ENCODE measurements around the gene CA12.

GRCh38 chr15:63299943-63300575 is 81.6 kb downstream of the CA12 start:
- TF ChIP-seq, protein P1, sequence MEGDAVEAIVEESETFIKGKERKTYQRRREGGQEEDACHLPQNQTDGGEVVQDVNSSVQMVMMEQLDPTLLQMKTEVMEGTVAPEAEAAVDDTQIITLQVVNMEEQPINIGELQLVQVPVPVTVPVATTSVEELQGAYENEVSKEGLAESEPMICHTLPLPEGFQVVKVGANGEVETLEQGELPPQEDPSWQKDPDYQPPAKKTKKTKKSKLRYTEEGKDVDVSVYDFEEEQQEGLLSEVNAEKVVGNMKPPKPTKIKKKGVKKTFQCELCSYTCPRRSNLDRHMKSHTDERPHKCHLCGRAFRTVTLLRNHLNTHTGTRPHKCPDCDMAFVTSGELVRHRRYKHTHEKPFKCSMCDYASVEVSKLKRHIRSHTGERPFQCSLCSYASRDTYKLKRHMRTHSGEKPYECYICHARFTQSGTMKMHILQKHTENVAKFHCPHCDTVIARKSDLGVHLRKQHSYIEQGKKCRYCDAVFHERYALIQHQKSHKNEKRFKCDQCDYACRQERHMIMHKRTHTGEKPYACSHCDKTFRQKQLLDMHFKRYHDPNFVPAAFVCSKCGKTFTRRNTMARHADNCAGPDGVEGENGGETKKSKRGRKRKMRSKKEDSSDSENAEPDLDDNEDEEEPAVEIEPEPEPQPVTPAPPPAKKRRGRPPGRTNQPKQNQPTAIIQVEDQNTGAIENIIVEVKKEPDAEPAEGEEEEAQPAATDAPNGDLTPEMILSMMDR (IDR thresholded peaks at IDR 0.05): no peak
- TF ChIP-seq POLR2A (IDR thresholded peaks at IDR 0.05): no peak

All from Peyer's patch (tissue), 4 donors.